C4-2B (cell line): Measurements from ENCODE around the gene MCCC1.

Source experiments
- CTCF ChIP-seq: fragments of 450-650 bp; conservative IDR thresholded peaks from 2 replicates; pipeline ENCODE4 v1.5.1; 2017; ENCODE audit warnings: mild to moderate bottlenecking
- ZFX ChIP-seq: fragments of 450-650 bp; IDR thresholded peaks from 2 replicates; pipeline ENCODE4 v1.6.1; 2017

- TF ChIP-seq CTCF (no peak), ZFX (no peak)
These were observed 86.2 kb downstream of the MCCC1 start for GRCh38 chr3:183013074-183013473.
